ENCODE data around the gene SIRT2.

DNA sequence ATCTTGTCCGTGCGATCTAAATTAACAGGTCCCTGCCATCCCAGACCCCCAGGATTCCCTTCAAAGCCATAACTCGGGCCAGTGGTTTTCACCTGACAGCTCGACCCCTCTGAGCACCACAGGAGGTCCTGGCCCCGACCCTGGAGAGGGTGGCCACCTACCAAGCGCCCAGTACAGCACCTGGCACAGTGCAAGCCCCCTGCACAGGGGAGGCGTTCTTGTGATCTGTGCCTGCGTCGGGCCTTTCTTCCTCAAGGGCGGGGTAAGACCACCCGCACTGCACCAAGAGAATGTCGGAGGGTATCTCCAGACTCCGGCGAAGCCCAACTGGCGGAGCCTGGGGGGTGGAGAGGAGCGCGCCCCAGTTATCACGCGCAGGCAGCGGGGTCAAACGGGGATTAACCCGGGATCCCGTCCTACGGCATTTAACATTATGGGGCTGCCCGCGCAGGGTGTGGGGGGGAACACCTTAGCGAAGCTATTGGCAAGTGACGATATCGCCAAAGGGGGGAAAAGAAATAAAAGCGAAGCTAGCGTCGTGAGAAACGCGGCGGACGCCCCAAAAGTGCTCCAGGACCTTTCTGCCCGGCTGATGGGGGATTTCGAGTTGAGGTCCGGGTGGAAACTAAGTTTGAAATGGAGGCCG lies 48.3 kb downstream of the SIRT2 start:
- TF ChIP-seq CTCF (optimal IDR thresholded peaks at IDR 0.05 in 1 of 3, IDR thresholded peaks at IDR 0.05 in 1 of 3, conservative IDR thresholded peaks at IDR 0.05 in 1 of 3; ENCODE audit: extremely low read depth in 1 of 3, insufficient read depth in 2 of 3, low read length in 3 of 3) (no peak), EZH2 (IDR thresholded peaks at IDR 0.05; ENCODE audit: low read length) (no peak)
